Measurements from ENCODE around the gene TMEM179B. TPM values are rescaled to one million over a fixed set of nuclear protein-coding genes. Genes with fewer than 3 reads are reported as not detected.
A peak's percentile ranks its signal among the peaks of the same experiment; 100 is the strongest.
"Not testable (repeated sequence)": the region's sequence is repeated elsewhere in the genome, so short reads cannot be mapped to it uniquely, and the experiment has no call there.

TMEM179B gene
- total RNA-seq, 2 donors from 2014 or later, result 42.5 to 44.8 TPM

DNA sequence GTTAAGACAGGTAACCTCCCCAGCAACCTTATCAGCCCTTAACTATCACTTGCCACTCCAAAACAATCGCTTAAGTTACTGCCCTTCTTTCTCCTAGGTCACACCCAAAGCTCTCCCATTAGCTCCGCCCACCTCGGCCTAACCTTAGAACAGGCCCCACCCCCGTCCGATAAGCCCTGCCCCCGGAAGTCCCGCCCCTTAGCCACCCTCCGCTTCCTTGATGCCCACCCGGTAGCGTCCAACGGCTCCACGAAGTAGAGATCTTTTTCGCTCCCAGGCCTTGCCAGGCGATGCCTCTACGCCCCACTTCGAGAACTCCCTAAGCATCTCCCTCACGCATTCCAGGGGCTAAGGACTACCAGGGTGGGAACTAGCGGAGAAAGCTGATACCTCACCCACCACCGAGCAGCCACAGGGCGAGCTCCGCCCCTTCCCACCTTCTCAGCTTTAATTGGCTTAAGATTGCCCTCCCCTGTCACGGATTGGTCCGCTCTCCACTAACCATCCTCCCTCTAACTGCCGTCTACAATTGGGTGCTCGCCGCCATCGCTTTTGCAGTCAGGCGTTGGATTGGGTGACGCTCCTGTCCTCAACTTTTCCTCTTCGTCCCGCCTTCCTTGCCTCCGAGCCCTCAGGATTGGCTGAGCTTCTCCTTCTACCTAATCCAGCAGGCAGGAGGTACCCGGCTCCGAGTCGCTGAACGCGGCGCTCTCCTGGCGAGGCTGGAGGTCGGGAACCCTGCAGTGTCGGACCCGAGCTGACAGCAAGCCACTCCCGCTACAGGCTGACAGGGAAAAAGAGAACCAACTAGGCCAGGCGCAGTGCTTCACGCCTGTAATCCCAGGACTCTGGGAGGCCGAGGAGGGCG lies 33.2 kb upstream of the TMEM179B start, which contains the start of gene ZBTB3:
Gene ZBTB3, minus strand, starts transcription at position 425 of the 868 bp plus-strand sequence. CDS start 496 bp downstream, outside the sequence.
- peak within 1 kb of the TSS; percentile 64 to 68 for H3K4me3 ChIP-seq
- TF ChIP-seq, protein P1, sequence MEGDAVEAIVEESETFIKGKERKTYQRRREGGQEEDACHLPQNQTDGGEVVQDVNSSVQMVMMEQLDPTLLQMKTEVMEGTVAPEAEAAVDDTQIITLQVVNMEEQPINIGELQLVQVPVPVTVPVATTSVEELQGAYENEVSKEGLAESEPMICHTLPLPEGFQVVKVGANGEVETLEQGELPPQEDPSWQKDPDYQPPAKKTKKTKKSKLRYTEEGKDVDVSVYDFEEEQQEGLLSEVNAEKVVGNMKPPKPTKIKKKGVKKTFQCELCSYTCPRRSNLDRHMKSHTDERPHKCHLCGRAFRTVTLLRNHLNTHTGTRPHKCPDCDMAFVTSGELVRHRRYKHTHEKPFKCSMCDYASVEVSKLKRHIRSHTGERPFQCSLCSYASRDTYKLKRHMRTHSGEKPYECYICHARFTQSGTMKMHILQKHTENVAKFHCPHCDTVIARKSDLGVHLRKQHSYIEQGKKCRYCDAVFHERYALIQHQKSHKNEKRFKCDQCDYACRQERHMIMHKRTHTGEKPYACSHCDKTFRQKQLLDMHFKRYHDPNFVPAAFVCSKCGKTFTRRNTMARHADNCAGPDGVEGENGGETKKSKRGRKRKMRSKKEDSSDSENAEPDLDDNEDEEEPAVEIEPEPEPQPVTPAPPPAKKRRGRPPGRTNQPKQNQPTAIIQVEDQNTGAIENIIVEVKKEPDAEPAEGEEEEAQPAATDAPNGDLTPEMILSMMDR (IDR thresholded peaks at IDR 0.05), result no peak
- H3K36me3 ChIP-seq, result peaks cover 5% of the 10 kb centered on the region
- H3K27ac ChIP-seq, result peak within 1 kb of the TSS; percentile 89 to 94
- peak; percentile 99 for DNase-seq (ENCODE audit: low spot score)
- peaks cover 0 to 27% of the 10 kb centered on the region in 2 donors for H3K4me1 ChIP-seq
- H3K27me3 ChIP-seq, result no peaks in the 10 kb centered on the region
- H3K9me3 ChIP-seq, result no peaks in the 10 kb centered on the region

DNA sequence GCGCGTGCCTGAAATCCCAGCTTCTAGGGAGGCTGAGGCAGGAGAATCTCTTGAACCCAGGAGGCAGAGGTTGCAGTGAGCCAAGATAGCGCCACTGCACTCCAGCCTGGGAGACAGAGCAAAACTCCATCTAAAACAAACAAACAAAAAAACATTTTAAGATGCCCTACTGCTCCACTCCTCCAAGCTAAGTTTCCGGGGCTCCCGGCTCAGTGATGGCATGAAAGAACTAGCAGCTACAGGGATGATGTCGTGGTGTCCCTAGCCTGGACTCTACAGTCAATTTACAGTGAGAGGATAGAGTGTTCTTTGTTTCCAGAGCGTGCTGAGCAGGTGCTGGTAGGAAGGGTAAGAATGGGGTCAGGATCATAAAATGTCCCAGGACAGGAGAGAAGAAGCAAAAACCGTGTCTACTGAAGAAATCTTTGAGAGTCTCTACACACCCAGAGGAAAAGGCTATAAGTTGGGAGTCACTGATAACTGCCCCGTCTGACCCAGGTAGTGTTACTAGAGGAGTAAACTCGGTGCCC lies 32.1 kb upstream of the TMEM179B start:
- no peak overlapping the region for H3K4me3 ChIP-seq
- peaks cover 0 to 27% of the 10 kb centered on the region in 2 donors for H3K4me1 ChIP-seq
- H3K36me3 ChIP-seq, result peaks cover 5% of the 10 kb centered on the region
- TF ChIP-seq, protein P1 (IDR thresholded peaks at IDR 0.05), result no peak
- no peaks in the 10 kb centered on the region for H3K9me3 ChIP-seq
- DNase-seq (ENCODE audit: low spot score), result no peak
- no peak overlapping the region for H3K27ac ChIP-seq
- H3K27me3 ChIP-seq, result no peaks in the 10 kb centered on the region

DNA sequence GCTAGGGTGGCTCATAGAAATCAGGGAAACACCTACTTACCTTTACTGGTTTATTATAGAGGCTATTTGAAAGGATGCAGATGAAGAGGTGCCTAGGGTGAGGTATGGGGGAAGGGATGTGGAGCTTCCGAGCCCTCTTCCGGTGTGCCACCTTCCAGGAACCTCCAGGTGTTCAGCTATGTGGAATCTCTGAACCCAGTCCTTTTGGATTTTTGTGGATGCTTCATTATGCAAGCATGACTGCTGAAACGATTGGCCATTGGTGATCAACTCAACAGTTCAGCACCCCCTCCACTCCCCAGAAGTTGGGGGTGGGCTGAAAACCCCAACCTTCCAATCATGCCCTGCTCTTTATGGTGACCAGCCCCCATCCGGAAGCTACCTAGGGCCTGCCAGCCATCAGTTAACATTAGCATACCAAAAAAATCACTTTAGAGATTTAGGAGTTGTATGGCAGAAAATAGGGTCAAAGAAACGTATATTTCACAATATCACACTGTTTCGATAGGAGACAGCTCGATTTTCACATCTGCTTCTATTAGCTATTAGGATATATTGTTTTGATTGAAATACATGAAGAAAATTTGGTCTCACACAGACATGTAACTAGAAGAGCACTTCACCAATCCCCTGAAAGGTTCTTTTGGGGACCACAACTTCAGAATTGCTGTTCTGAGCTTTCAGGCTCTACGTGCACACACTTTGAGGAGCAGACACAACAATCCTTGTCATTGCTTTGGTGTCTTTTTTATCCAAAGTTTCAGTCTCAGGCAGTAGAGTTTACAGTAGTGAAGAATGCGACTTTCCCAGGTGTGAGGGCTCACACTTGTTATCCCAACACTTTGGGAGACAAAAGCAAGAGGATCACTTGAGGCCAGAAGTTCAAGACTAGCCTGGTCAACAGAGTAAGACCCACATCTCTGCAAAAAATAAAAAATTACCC lies 29.1 kb upstream of the TMEM179B start:
- no peaks in the 10 kb centered on the region for H3K36me3 ChIP-seq
- H3K27me3 ChIP-seq, result no peaks in the 10 kb centered on the region
- DNase-seq (ENCODE audit: low spot score), result no peak
- TF ChIP-seq, protein P1 (IDR thresholded peaks at IDR 0.05), result no peak
- H3K27ac ChIP-seq, result no peak overlapping the region
- H3K4me3 ChIP-seq, result no peak overlapping the region
- H3K9me3 ChIP-seq, result no peaks in the 10 kb centered on the region
- peaks cover 0 to 23% of the 10 kb centered on the region in 2 donors for H3K4me1 ChIP-seq

DNA sequence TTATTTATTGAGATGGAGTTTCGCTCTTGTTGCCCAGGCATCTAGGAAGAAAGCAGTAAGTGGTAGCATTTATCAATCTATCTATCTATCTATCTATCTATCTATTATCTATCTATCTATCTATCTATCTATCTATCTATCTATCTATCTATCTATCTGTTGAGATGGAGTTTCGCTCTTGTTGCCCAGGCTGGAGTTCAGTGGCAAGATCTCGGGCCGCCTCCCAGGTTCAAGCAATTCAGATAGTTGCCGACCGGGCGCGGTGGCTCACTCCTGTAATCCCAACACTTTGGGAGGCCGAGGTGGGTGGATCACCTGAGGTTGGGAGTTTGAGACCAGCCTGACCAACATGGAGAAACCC lies 26.4 kb upstream of the TMEM179B start:
- Histone ChIP-seq H3K4me1 (peaks cover 0 to 13% of the 10 kb centered on the region in 2 donors), H3K27ac (peak overlapping the region; percentile 51 to 77), H3K4me3 (peak overlapping the region; percentile 43 to 84)
- not testable (repeated sequence) for H3K9me3 ChIP-seq; H3K27me3 ChIP-seq; H3K36me3 ChIP-seq; DNase-seq (ENCODE audit: low spot score)

DNA sequence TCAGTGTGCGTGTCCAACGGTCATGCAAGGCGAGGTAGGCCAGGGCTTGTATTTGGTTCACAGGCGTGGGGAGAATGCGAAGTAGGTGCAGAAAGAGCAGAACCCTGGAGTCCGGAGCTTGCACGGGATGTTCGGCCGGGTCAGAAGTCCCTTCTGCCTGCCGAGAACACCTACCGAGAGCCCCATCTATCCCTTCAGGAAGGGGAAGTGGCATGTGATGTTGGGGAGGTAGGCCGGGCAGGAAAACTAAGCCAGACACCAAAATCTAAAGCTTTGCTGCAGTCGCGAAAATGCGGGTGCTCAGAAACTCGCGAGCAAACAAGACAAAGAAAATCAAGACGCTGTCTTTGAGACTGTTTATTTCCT lies 16.4 kb upstream of the TMEM179B start:
- Histone ChIP-seq H3K36me3 (peaks cover 21% of the 10 kb centered on the region), H3K27me3 (no peaks in the 10 kb centered on the region), H3K4me3 (peak overlapping the region; percentile 60 to 68), H3K9me3 (no peaks in the 10 kb centered on the region), H3K27ac (peak overlapping the region; percentile 88 to 93), H3K4me1 (peaks cover 0 to 21% of the 10 kb centered on the region in 2 donors)
- TF ChIP-seq, protein P1 (IDR thresholded peaks at IDR 0.05), result no peak
- no peak for DNase-seq (ENCODE audit: low spot score)

Data from right atrium auricular region (tissue), 2 donors.